CD4-positive, alpha-beta T cell (primary cell): ENCODE measurements around the gene AK6. TPM values are rescaled to one million over a fixed set of nuclear protein-coding genes. Genes with fewer than 3 reads are reported as not detected.

ENCODE experiments used
- ATAC-seq: fragments of 200-7000 bp; cut with Tn5 transposase; one replicate; pipeline ENCODE4 v1.10.0; 2022; ENCODE audit warnings: mild to moderate bottlenecking; ENCODE audit not compliant: poor library complexity
- CTCF ChIA-PET: fragments of 350-600 bp; sonication (Branson Sonifier 250); formaldehyde crosslinking; loops from one replicate; lab custom pipeline; 2021; ENCODE audit warnings: antibody characterized with exemption, inconsistent platforms; lab: Charles Lee
- POLR2A ChIA-PET: fragments of 350-600 bp; sonication (Branson Sonifier 250); formaldehyde crosslinking; loops from one replicate; lab custom pipeline; 2021; ENCODE audit warnings: antibody characterized with exemption, inconsistent platforms; lab: Charles Lee
- DNase-seq, 14 experiments: peaks; one replicate each; pipeline ENCODE4 v3.0.0-alpha.2; 2013 to 2020; ENCODE audit warnings: mixed read lengths in 2 of 14
- H3K27ac ChIP-seq, 2 donors: one replicate each; pipeline versions ENCODE4 v1.5.1 to v1.7.0; 2013; ENCODE audit warnings: low read length in 2 of 2, low read depth in 1 of 2, mild to moderate bottlenecking in 1 of 2
- H3K27me3 ChIP-seq, 2 experiments: 1 replicate in 1 of 2; 2 replicates in 1 of 2; pipeline versions ENCODE4 v1.6.1 to v1.7.0; 2013; ENCODE audit warnings: low read length in 2 of 2, control low read depth in 1 of 2, mild to moderate bottlenecking in 1 of 2, moderate library complexity in 1 of 2; ENCODE audit not compliant: insufficient read depth in 2 of 2, control insufficient read depth in 1 of 2
- H3K36me3 ChIP-seq: one replicate; pipeline ENCODE4 v1.6.1; 2013; ENCODE audit warnings: low read length, control low read depth; ENCODE audit not compliant: insufficient read depth
- H3K4me1 ChIP-seq: one replicate; pipeline ENCODE4 v1.6.1; 2013; ENCODE audit warnings: low read length, control low read depth; ENCODE audit not compliant: insufficient read depth
- H3K4me3 ChIP-seq: one replicate; pipeline ENCODE4 v1.5.1; 2013; ENCODE audit warnings: mild to moderate bottlenecking, low read length, moderate library complexity
- H3K9me3 ChIP-seq, 2 experiments: 1 replicate in 1 of 2; 2 replicates in 1 of 2; pipeline versions ENCODE4 v1.6.1 to v1.7.0; 2013; ENCODE audit warnings: low read length in 2 of 2, mild to moderate bottlenecking in 2 of 2, control low read depth in 1 of 2, moderate library complexity in 1 of 2; ENCODE audit not compliant: control insufficient read depth in 1 of 2, insufficient read depth in 1 of 2
- H3K27ac Mint-ChIP-seq: one replicate; pipeline ENCODE4 v1.8.0; 2020; ENCODE audit warnings: mixed read lengths
- H3K27me3 Mint-ChIP-seq: one replicate; pipeline ENCODE4 v1.8.0; 2021; ENCODE audit warnings: mixed read lengths
- H3K36me3 Mint-ChIP-seq: one replicate; pipeline ENCODE4 v1.8.0; 2021; ENCODE audit warnings: low read depth, mixed read lengths
- H3K4me1 Mint-ChIP-seq: one replicate; pipeline ENCODE4 v1.8.0; 2021; ENCODE audit warnings: low read depth, mixed read lengths
- H3K4me3 Mint-ChIP-seq: one replicate; pipeline ENCODE4 v1.8.0; 2020; ENCODE audit warnings: mild to moderate bottlenecking, mixed read lengths
- H3K9me3 Mint-ChIP-seq: one replicate; pipeline ENCODE4 v1.8.0; 2020; ENCODE audit warnings: mixed read lengths
- intact Hi-C, 2 experiments: fragments of 100-400 bp; cut with DNase I in 1 of 2; cut with micrococcal nuclease in 1 of 2; formaldehyde crosslinking; loops; one replicate each; pipeline versions ENCODE4 v1.15.1 to v1.9.0; 2023 to 2025; cut with DNase I, micrococcal nuclease
- total RNA-seq, 174 experiments: library from RNA in 2 of 174; stranded (reverse) in 2 of 174; gene quantifications; one replicate each; pipeline ENCODE4 v1.2.3 and lab custom pipeline; 2021 to 2026
- TF ChIP-seq, protein P1 (sequence below): fragments of 200-600 bp; IDR thresholded peaks from one replicate; pipeline ENCODE4 v1.8.0; 2022; ENCODE audit warnings: antibody characterized with exemption, mild to moderate bottlenecking

AK6 gene
- total RNA-seq, 2 experiments from 2014 or later = 8.2 to 10.6 TPM

DNA sequence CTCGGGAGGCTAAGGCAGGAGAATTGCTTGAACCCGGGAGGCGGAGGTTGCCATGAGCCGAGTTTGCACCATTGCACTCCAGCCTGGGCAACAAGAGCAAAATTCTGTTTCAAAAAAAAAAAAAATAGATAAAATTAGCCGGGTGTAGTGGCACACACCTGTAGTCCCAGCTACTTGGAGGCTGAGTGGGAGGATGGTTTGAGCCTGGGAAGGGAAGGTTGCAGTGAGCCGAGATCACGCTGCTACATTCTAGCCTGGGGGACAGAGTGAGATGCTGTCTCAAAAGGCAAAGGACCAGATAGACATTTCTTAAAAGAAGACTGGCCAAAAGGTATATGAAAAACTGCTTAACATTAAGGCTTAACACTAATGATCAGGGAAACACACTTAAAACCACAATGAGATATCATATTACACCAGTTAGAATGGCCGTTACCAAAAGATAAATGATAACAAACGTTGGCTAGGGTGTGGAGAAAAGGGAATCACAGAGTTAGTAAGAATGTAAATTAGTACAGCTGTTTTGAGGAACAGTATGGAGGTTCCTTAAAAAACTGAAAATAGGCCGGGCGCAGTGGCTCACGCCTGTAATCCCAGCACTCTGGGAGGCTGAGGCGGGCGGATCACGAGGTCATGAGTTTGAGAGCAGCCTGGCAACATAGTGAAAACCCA, 35.5 kb upstream of the AK6 start:
- Mint-ChIP-seq H3K4me1 (no peaks in the 10 kb centered on the region), H3K36me3 (peaks cover 76% of the 10 kb centered on the region), H3K27me3 (no peaks in the 10 kb centered on the region), H3K27ac (no peak overlapping the region), H3K9me3 (no peaks in the 10 kb centered on the region), H3K4me3 (no peak overlapping the region)
- Histone ChIP-seq H3K9me3 (peaks cover 0 to 10% of the 10 kb centered on the region in 2 experiments), H3K4me3 (no peak overlapping the region), H3K27ac (no peak overlapping the region), H3K4me1 (no peaks in the 10 kb centered on the region), H3K27me3 (no peaks in the 10 kb centered on the region), H3K36me3 (peaks cover 28% of the 10 kb centered on the region)
- ChIA-PET CTCF (no interaction called here), POLR2A (no interaction called here)
- ATAC-seq (no peak), DNase-seq (no peak)
- intact Hi-C loops = no loop called here
- TF ChIP-seq, protein P1, sequence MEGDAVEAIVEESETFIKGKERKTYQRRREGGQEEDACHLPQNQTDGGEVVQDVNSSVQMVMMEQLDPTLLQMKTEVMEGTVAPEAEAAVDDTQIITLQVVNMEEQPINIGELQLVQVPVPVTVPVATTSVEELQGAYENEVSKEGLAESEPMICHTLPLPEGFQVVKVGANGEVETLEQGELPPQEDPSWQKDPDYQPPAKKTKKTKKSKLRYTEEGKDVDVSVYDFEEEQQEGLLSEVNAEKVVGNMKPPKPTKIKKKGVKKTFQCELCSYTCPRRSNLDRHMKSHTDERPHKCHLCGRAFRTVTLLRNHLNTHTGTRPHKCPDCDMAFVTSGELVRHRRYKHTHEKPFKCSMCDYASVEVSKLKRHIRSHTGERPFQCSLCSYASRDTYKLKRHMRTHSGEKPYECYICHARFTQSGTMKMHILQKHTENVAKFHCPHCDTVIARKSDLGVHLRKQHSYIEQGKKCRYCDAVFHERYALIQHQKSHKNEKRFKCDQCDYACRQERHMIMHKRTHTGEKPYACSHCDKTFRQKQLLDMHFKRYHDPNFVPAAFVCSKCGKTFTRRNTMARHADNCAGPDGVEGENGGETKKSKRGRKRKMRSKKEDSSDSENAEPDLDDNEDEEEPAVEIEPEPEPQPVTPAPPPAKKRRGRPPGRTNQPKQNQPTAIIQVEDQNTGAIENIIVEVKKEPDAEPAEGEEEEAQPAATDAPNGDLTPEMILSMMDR = no peak

DNA sequence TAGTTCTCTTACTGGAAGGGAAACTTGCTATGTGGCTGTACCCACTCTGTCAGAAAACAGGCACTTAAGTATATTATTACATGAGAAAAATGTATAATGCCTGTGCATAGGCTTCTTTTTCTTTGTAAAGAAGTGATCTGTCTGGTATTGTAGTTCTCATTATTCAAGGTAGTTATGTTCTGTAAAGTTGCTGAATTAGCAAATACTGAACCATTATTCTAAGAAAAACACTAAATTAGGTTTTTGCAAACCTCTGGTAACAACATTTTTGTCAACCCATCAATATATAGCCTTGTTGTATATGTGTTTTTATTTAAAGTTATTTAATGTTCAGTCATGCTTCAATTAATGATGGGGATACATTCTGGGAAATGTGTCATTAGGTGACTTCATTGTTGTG, 9.1 kb upstream of the AK6 start:
- Mint-ChIP-seq H3K27me3 (no peaks in the 10 kb centered on the region), H3K36me3 (peaks cover 68% of the 10 kb centered on the region), H3K9me3 (no peaks in the 10 kb centered on the region), H3K4me3 (no peak overlapping the region), H3K27ac (no peak overlapping the region), H3K4me1 (no peaks in the 10 kb centered on the region)
- no peaks in the 10 kb centered on the region for H3K4me1 ChIP-seq
- CTCF ChIA-PET = no interaction called here
- peaks cover 42% of the 10 kb centered on the region for H3K36me3 ChIP-seq
- POLR2A ChIA-PET = no interaction called here
- no peak overlapping the region for H3K4me3 ChIP-seq
- no peak for ATAC-seq
- TF ChIP-seq, protein P1 = no peak
- intact Hi-C loops = no loop called here
- DNase-seq = no peak
- no peak overlapping the region for H3K27ac ChIP-seq
- H3K9me3 ChIP-seq = no peaks in the 10 kb centered on the region
- no peaks in the 10 kb centered on the region for H3K27me3 ChIP-seq

DNA sequence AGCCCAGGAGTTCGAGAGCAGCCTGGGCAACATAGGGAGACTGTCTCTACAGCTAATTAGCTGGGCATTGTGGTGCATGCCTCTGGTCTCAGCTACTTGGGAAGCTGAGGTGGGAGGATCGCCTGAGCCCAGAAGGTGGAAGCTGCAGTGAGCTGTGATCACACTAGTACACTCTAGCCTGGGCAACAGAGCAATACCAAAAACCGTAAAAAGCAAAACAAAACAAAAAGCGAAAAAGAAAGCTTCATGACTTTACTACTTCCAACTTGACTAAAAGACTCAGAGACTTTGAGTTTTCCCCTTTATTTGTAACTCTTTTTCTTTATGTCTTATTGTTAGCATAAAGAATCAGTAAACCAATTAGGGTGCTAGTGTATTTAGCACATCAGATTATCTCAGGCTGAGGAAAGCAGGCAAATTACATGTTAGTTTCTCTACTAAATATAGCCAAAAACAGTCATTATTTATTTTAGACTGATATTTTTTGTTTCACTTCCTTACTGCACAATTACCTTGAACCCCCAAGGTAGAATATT, 5.7 kb upstream of the AK6 start:
- intact Hi-C loops = loop anchor here in 1 of 2 experiments (5.0 kb wide), 1 partner anchor 143 kb away; the partner anchor contains the start of gene CDK7
- Mint-ChIP-seq H3K9me3 (no peaks in the 10 kb centered on the region), H3K4me1 (peaks cover 17% of the 10 kb centered on the region), H3K36me3 (peaks cover 42% of the 10 kb centered on the region), H3K4me3 (no peak overlapping the region), H3K27me3 (no peaks in the 10 kb centered on the region), H3K27ac (no peak overlapping the region)
- H3K4me1 ChIP-seq = peaks cover 6% of the 10 kb centered on the region
- no peaks in the 10 kb centered on the region for H3K27me3 ChIP-seq
- no peak for DNase-seq
- H3K9me3 ChIP-seq = no peaks in the 10 kb centered on the region
- no peak for ATAC-seq
- ChIA-PET POLR2A (no interaction called here), CTCF (no interaction called here)
- peaks cover 29% of the 10 kb centered on the region for H3K36me3 ChIP-seq
- no peak overlapping the region for H3K4me3 ChIP-seq
- no peak overlapping the region for H3K27ac ChIP-seq
- TF ChIP-seq, protein P1 = no peak
